SK-N-MC (cell line): ENCODE data around the gene MLYCD.

Experiments used
- DNase-seq: peaks from one replicate; pipeline ENCODE4 v3.0.0-alpha.2; 2011; ENCODE audit warnings: low read depth, low spot score
- H3K27ac ChIP-seq: fragments of 200-600 bp; sonication (generic); 2 replicates; pipeline ENCODE4 v1.5.1; 2016; ENCODE audit warnings: mixed run types
- H3K36me3 ChIP-seq: fragments of 200-600 bp; sonication (generic); 2 replicates; pipeline ENCODE4 v1.6.1; 2017; ENCODE audit warnings: antibody characterized with exemption, low read length, mixed read lengths; ENCODE audit not compliant: insufficient read depth
- H3K4me3 ChIP-seq: fragments of 200-600 bp; sonication (generic); 2 replicates; pipeline ENCODE4 v1.5.1; 2016
- H3K9ac ChIP-seq: fragments of 200-600 bp; sonication (generic); 2 replicates; pipeline ENCODE4 v1.8.0; 2017; ENCODE audit warnings: mixed run types, mixed read lengths; ENCODE audit not compliant: insufficient read length
- H3K9me3 ChIP-seq: fragments of 200-600 bp; sonication (generic); 2 replicates; pipeline ENCODE4 v1.6.1; 2017; ENCODE audit warnings: low read depth, mild to moderate bottlenecking, antibody characterized with exemption, low read length, moderate library complexity, mixed read lengths
- EZH2 ChIP-seq: fragments of 200-600 bp; sonication (generic); IDR thresholded peaks from one replicate; pipeline ENCODE4 v1.6.1; 2017; ENCODE audit warnings: antibody characterized with exemption
- FOXP2 ChIP-seq: optimal IDR thresholded peaks from 2 replicates; pipeline ENCODE3; 2011; ENCODE audit warnings: mild to moderate bottlenecking, moderate library complexity; ENCODE audit not compliant: insufficient read depth; ENCODE audit errors: extremely low read length, control extremely low read depth
- POLR2AphosphoS5 ChIP-seq: IDR thresholded peaks from 2 replicates; pipeline ENCODE4 v1.6.1; 2012; ENCODE audit warnings: mild to moderate bottlenecking, low read depth, low read length, borderline replicate concordance

MLYCD gene

DNA sequence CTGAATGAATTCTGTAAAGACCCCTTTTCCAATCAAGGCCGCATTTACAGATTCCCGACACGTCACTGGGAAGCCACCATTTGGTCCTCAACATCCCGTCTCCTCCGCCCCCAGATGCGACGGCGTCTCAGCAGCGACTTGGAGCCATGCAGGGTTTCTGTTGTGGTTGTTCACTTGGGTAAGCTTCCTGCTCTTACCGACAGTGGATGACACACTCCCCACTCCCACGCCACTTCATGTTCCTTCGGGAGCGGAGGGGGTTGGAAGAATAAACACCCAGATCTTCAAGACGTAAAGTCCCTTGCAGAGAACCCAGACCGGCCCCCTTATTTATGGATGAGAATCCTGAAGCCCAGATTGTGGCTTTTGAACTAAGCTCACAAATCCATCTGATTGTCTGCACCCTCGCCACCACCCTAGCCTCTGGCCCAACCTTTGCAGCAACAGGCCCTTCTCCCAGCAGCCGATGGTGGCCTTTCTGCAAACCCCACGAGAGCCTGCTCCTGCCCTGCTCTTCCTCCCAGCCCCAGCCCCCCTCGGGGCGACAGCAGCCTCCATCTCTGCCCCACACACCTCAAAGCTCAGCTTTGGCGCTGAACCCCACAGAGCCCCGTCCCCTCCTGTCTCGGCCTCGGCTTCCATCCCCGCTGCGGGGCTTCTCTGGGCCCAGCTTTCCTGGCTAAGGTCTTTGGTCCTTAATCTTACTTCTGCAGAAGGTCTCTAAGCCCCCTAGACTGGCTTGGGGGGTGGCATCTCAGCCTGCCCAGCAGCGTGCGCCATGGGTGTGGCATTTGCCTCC lies 35.2 kb downstream of the MLYCD start:
- Histone ChIP-seq H3K27ac (no peak overlapping the region), H3K4me3 (no peak overlapping the region)

DNA sequence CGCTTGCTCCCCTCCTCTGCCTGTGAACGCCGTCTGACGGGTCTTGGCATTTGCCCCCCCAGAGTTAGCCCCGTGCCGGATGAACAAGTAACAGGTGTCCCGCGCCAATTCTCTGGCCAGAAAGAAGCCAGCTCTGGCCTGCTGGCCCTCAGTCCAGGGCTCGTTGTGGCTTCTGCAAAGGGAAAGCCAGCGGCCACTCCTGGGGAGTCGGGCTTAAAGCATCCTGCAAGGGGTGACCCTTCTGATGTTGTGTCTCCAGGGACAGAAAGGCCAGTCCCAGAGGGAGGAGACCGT lies 35.7 kb downstream of the MLYCD start:
- no peak overlapping the region for H3K4me3 ChIP-seq
- TF ChIP-seq FOXP2 (no peak), EZH2 (no peak), POLR2AphosphoS5 (no peak)
- no peak overlapping the region for H3K9ac ChIP-seq
- H3K27ac ChIP-seq: no peak overlapping the region
- H3K9me3 ChIP-seq: no peaks in the 10 kb centered on the region
- no peak for DNase-seq
- no peaks in the 10 kb centered on the region for H3K36me3 ChIP-seq

More for the DNA sequence above, 35.2 kb downstream of the MLYCD start:
- no peak for DNase-seq
- H3K9ac ChIP-seq: no peak overlapping the region
- no peaks in the 10 kb centered on the region for H3K36me3 ChIP-seq
- H3K9me3 ChIP-seq: no peaks in the 10 kb centered on the region
- TF ChIP-seq POLR2AphosphoS5 (no peak), EZH2 (no peak), FOXP2 (no peak)

DNA sequence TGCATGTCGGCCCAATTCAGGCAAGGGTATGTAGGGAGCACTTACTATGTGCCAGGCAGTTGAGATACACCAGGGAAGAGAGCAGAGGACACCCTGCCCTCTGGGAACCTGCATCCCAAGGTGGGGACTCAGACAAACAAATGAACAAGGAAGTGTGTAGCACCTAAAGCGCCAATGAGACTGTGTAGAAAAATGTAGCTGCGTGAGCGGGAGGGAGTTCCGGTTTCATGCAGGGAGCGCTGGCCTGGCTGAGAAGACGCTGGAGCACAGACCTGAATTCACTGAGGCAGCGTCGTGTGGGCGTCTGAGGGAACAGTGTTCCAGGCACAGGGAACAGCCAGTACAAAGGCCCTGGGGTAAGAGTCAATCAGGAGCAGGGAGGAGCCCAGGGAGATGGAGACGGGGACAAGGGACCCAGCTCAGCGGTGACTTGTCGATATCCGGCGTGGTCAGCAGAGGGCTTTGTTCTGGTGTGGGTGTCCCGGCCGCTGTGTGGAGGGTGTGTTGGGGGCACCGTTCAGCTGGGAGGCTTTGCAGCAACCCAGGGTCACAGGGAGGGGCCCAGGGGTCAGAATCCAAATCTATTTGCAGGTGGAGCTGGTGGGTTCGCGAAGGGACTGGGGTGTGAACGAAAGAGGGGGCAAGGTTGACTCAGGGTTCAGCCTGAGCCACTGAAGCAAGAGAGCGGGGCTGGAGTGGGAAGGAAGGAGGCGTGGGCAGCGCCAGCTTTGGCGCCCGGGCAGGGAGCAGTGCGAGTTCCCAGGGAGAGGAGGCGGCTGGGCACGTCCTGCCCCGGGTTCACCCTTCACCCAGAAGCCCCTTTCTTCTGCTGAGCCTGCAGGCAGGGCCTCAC lies 36.3 kb downstream of the MLYCD start:
- Histone ChIP-seq H3K9ac (no peak overlapping the region), H3K27ac (no peak overlapping the region), H3K9me3 (no peaks in the 10 kb centered on the region), H3K4me3 (no peak overlapping the region), H3K36me3 (no peaks in the 10 kb centered on the region)
- TF ChIP-seq POLR2AphosphoS5 (no peak), EZH2 (no peak), FOXP2 (no peak)
- DNase-seq: no peak

DNA sequence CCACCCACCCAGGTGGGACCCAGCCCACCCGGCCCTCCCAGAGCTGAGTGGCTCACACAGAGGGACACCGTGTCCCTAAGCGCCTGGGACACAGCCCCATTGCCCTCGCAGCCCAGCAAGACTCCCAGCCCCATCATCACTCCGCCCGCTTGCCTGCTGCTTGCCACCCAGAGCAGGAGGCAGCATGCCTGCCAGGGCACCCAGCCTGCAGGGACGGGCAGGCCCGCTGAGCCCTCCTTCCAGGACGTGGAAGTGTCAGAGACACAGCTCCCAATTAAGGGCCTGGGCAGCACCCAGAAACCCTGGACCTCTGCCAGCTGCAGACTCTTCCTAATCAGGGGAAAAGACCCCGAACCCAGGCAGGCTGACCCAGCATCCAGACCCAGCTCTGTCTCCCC lies 36.9 kb downstream of the MLYCD start:
- no peak for DNase-seq
- Histone ChIP-seq H3K9me3 (no peaks in the 10 kb centered on the region), H3K27ac (no peak overlapping the region), H3K4me3 (no peak overlapping the region), H3K36me3 (no peaks in the 10 kb centered on the region), H3K9ac (no peak overlapping the region)
- no peak for TF ChIP-seq POLR2AphosphoS5
- TF ChIP-seq EZH2: no peak
- TF ChIP-seq FOXP2: no peak

DNA sequence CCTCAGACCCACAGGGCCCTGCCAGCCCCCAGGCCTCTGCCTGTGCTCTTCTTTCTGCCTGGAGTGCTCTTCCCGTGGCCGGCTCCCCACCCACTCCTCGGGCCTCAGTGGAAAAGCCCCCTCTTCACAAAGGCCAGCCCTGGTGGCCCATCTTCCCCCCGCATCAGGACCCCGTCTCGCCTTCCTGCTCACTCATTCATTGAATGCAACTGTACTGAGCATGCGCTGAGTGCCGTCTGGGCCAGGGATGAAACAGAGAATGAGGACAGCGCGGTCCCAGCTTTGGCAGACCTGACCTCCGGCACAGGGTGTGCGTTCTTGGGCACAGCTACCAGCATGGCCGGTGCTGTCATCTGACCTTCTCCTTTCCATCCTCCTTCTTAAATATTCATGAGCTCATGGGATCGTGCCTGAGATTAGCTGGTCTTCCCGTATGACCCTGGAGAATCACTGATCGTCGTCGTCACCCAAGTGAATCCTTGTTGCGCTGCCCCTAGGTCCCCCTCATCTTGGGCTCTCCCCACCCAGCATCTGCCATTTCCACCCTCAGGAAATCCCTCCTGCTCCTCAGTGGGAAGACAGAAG lies 37.8 kb downstream of the MLYCD start:
- Histone ChIP-seq H3K27ac (no peak overlapping the region), H3K9me3 (no peaks in the 10 kb centered on the region), H3K9ac (no peak overlapping the region), H3K4me3 (no peak overlapping the region), H3K36me3 (no peaks in the 10 kb centered on the region)
- DNase-seq: no peak
- TF ChIP-seq FOXP2 (no peak), POLR2AphosphoS5 (no peak), EZH2 (no peak)

DNA sequence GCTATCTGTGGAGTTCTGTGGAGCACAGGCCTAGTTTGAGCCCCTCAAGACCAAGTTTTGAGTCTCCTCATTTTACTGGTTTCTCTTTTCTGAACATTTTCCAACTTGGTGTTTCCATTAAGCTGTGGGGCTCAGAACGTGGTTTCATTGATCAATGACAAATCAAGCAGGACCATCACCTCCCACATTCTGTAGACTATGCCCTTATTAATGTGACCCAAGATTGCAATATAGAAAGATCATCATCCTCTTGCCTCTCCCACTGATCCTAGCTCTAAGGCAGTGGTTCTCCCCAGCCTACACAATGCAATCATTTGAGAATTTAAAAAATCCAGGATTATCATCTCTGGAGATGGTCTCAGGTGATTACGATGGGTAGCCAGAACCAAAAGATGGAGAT lies 38.4 kb downstream of the MLYCD start:
- no peak for DNase-seq
- Histone ChIP-seq H3K9ac (no peak overlapping the region), H3K36me3 (no peaks in the 10 kb centered on the region), H3K9me3 (no peaks in the 10 kb centered on the region), H3K4me3 (no peak overlapping the region), H3K27ac (no peak overlapping the region)
- TF ChIP-seq POLR2AphosphoS5 (no peak), EZH2 (no peak), FOXP2 (no peak)

DNA sequence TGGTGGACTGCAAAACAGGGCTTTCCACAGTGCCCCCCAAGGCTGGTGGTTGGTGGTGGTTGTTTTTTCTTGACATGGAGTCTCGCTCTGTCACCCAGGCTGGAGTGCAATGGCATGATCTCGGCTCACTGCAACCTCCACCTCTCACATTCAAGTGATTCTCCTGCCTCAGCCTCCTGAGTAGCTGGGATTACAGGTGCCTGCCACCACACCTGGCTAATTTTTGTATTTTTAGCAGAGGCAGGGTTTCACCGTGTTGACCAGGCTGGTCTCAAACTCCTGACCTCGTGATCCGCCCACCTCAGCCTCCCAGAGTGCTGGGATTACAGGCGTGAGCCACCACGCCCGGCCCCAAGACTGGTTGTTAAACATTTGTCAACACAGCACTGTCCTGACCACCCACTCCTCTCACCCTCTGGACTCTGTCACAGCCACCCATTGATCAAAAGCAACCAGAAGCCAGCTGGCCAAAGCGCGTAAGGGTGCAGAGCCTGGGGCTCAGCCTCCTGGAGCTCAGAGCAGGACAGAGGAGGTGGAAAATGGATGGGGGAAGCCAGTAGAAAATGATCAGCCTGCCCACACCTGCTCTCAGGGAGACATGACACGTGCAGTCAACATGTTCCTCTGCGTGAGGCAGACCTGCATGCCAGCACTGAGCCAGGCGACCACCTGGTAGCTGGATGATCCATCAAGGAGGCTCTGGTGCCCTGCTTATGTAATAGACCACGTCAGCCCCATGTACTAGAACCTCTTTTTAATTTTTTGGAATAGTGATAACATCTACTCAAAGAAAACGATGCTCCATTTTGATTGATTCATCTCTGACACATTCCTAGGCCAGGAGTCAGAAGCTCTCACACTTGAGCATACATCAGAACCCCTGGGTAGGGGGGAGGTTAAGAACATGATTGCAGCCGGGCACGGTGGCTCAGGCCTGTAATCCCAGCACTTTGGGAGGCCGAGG lies 39.3 kb downstream of the MLYCD start:
- no peaks in the 10 kb centered on the region for H3K9me3 ChIP-seq
- TF ChIP-seq EZH2 (no peak), FOXP2 (no peak), POLR2AphosphoS5 (no peak)
- DNase-seq: no peak

DNA sequence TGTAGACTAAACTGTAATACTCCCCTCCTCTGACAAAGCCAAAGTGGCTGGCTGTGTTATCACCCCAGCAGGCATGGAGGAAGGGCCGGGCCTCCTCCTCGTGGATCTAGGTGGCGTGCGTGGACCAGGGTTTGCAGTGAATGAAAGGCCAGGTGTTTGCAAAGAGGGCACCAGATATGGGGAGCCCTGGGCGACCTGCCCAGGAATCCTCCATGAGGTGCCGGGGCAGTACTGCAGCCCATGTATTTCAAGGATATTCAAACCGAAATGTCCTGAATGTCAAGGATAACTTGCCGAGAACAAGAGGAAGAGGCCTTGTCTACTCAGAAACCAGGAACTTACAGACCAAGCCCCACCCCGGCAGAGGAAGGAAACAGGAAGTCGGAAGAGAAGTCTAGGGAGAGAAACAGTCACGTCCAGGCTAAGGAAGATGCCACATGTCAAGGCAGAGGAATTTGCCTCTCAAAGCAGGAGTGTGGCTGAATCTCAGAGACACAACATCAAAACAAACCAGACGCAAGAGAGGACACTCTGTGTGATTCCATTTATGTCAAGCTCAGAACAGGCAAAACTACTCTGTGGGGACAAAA lies 40.4 kb downstream of the MLYCD start:
- TF ChIP-seq FOXP2 (no peak), POLR2AphosphoS5 (no peak), EZH2 (no peak)
- H3K9ac ChIP-seq: no peak overlapping the region
- H3K27ac ChIP-seq: no peak overlapping the region
- H3K36me3 ChIP-seq: no peaks in the 10 kb centered on the region
- no peaks in the 10 kb centered on the region for H3K9me3 ChIP-seq
- H3K4me3 ChIP-seq: no peak overlapping the region
- no peak for DNase-seq

More for the DNA sequence above, 39.3 kb downstream of the MLYCD start:
- H3K4me3 ChIP-seq: no peak overlapping the region
- H3K9ac ChIP-seq: no peak overlapping the region
- H3K27ac ChIP-seq: no peak overlapping the region
- H3K36me3 ChIP-seq: no peaks in the 10 kb centered on the region
